Muscle layer of colon (tissue), 2 donors: ENCODE results near the gene CAPN7.
"Not testable (repeated sequence)": the region's sequence is repeated elsewhere in the genome, so short reads cannot be mapped to it uniquely, and the experiment has no call there.

ENCODE experiments used
- H3K27ac ChIP-seq: one replicate; pipeline ENCODE4 v1.7.0; 2013; ENCODE audit warnings: low read depth, mild to moderate bottlenecking, low read length, moderate library complexity
- H3K27me3 ChIP-seq, 2 donors: one replicate each; pipeline ENCODE4 v1.7.0; 2013; ENCODE audit warnings: low read length in 2 of 2, mild to moderate bottlenecking in 2 of 2; ENCODE audit not compliant: insufficient read depth in 2 of 2, control insufficient read depth in 1 of 2
- H3K36me3 ChIP-seq: one replicate; pipeline ENCODE4 v1.7.0; 2013; ENCODE audit warnings: mild to moderate bottlenecking, low read length; ENCODE audit not compliant: insufficient read depth
- H3K4me1 ChIP-seq: one replicate; pipeline ENCODE4 v1.7.0; 2013; ENCODE audit warnings: mild to moderate bottlenecking, low read length; ENCODE audit not compliant: insufficient read depth
- H3K4me3 ChIP-seq, 2 donors: one replicate each; pipeline ENCODE4 v1.7.0; 2013; ENCODE audit warnings: low read length in 2 of 2, low read depth in 1 of 2, mild to moderate bottlenecking in 1 of 2, moderate library complexity in 1 of 2
- H3K9ac ChIP-seq: one replicate; pipeline ENCODE4 v1.7.0; 2013; ENCODE audit warnings: low read length
- H3K9me3 ChIP-seq: one replicate; pipeline ENCODE4 v1.7.0; 2013; ENCODE audit warnings: mild to moderate bottlenecking, low read length
- donor health status: abdominal sarcoma.
- donor health status: Adenocarcinoma of cecum.

CAPN7 gene

GRCh38 chr3:15205934-15206661 lies at the start of gene CAPN7:
Gene CAPN7 (plus strand): TSS chr3:15206246. CDS start chr3:15206496, 250 bp downstream.
- peaks cover 17% of the 10 kb centered on the region for H3K4me1 ChIP-seq

GRCh38 chr3:15157441-15157840 lies 48.6 kb upstream of the CAPN7 start:
- H3K9me3 ChIP-seq = no peaks in the 10 kb centered on the region
- H3K4me1 ChIP-seq = no peaks in the 10 kb centered on the region
- H3K4me3 ChIP-seq = no peak overlapping the region
- H3K27me3 ChIP-seq = no peaks in the 10 kb centered on the region
- no peak overlapping the region for H3K27ac ChIP-seq
- H3K36me3 ChIP-seq = no peaks in the 10 kb centered on the region
- no peak overlapping the region for H3K9ac ChIP-seq

More at GRCh38 chr3:15205934-15206661, at the start of gene CAPN7:
- no peaks in the 10 kb centered on the region for H3K9me3 ChIP-seq
- peaks cover 10% of the 10 kb centered on the region for H3K36me3 ChIP-seq
- peak within 1 kb of the TSS; percentile 90 to 96 for H3K4me3 ChIP-seq
- H3K9ac ChIP-seq = peak within 1 kb of the TSS; percentile 99
- no peaks in the 10 kb centered on the region for H3K27me3 ChIP-seq
- H3K27ac ChIP-seq = peak within 1 kb of the TSS; percentile 96

GRCh38 chr3:15159501-15160136 lies 46.4 kb upstream of the CAPN7 start:
- H3K27me3 ChIP-seq = no peaks in the 10 kb centered on the region
- no peak overlapping the region for H3K4me3 ChIP-seq
- no peaks in the 10 kb centered on the region for H3K36me3 ChIP-seq
- no peak overlapping the region for H3K9ac ChIP-seq
- H3K27ac ChIP-seq = no peak overlapping the region
- no peaks in the 10 kb centered on the region for H3K4me1 ChIP-seq
- H3K9me3 ChIP-seq = no peaks in the 10 kb centered on the region

GRCh38 chr3:15160662-15161061 lies 45.4 kb upstream of the CAPN7 start:
- no peaks in the 10 kb centered on the region for H3K36me3 ChIP-seq
- no peak overlapping the region for H3K4me3 ChIP-seq
- no peak overlapping the region for H3K9ac ChIP-seq
- no peak overlapping the region for H3K27ac ChIP-seq
- H3K27me3 ChIP-seq = no peaks in the 10 kb centered on the region
- H3K9me3 ChIP-seq = no peaks in the 10 kb centered on the region
- H3K4me1 ChIP-seq = no peaks in the 10 kb centered on the region

- no peak overlapping the region for H3K9ac ChIP-seq
- no peaks in the 10 kb centered on the region for H3K36me3 ChIP-seq
- no peaks in the 10 kb centered on the region for H3K9me3 ChIP-seq
- no peak overlapping the region for H3K4me3 ChIP-seq
- no peaks in the 10 kb centered on the region for H3K4me1 ChIP-seq
- no peaks in the 10 kb centered on the region for H3K27me3 ChIP-seq
- no peak overlapping the region for H3K27ac ChIP-seq
Observed at GRCh38 chr3:15161133-15161532, 44.9 kb upstream of the CAPN7 start.

- not testable (repeated sequence) for H3K27ac ChIP-seq, H3K36me3 ChIP-seq, H3K4me1 ChIP-seq, H3K9me3 ChIP-seq, H3K27me3 ChIP-seq, H3K9ac ChIP-seq, H3K4me3 ChIP-seq
Observed at GRCh38 chr3:15163656-15164055, 42.4 kb upstream of the CAPN7 start.

GRCh38 chr3:15164340-15164739 lies 41.7 kb upstream of the CAPN7 start:
- no peaks in the 10 kb centered on the region for H3K27me3 ChIP-seq
- H3K36me3 ChIP-seq = no peaks in the 10 kb centered on the region
- no peaks in the 10 kb centered on the region for H3K4me1 ChIP-seq
- no peak overlapping the region for H3K27ac ChIP-seq
- no peaks in the 10 kb centered on the region for H3K9me3 ChIP-seq
- H3K9ac ChIP-seq = no peak overlapping the region
- no peak overlapping the region for H3K4me3 ChIP-seq

- no peaks in the 10 kb centered on the region for H3K36me3 ChIP-seq
- H3K4me3 ChIP-seq = no peak overlapping the region
- no peaks in the 10 kb centered on the region for H3K4me1 ChIP-seq
- no peak overlapping the region for H3K27ac ChIP-seq
- no peak overlapping the region for H3K9ac ChIP-seq
- no peaks in the 10 kb centered on the region for H3K9me3 ChIP-seq
- no peaks in the 10 kb centered on the region for H3K27me3 ChIP-seq
Observed at GRCh38 chr3:15165061-15165460, 41.0 kb upstream of the CAPN7 start.

GRCh38 chr3:15166391-15166790 lies 39.7 kb upstream of the CAPN7 start:
- H3K36me3 ChIP-seq, H3K9ac ChIP-seq, H3K4me1 ChIP-seq, H3K9me3 ChIP-seq, H3K27ac ChIP-seq, H3K4me3 ChIP-seq, H3K27me3 ChIP-seq: not testable (repeated sequence)

- H3K4me3 ChIP-seq = no peak overlapping the region
- no peaks in the 10 kb centered on the region for H3K27me3 ChIP-seq
- H3K36me3 ChIP-seq = no peaks in the 10 kb centered on the region
- H3K27ac ChIP-seq = no peak overlapping the region
- no peaks in the 10 kb centered on the region for H3K9me3 ChIP-seq
- no peak overlapping the region for H3K9ac ChIP-seq
- H3K4me1 ChIP-seq = no peaks in the 10 kb centered on the region
Observed at GRCh38 chr3:15171096-15171495, 35.0 kb upstream of the CAPN7 start.

- no peaks in the 10 kb centered on the region for H3K27me3 ChIP-seq
- H3K27ac ChIP-seq = no peak overlapping the region
- no peak overlapping the region for H3K9ac ChIP-seq
- no peaks in the 10 kb centered on the region for H3K9me3 ChIP-seq
- H3K4me3 ChIP-seq = no peak overlapping the region
- no peaks in the 10 kb centered on the region for H3K36me3 ChIP-seq
- no peaks in the 10 kb centered on the region for H3K4me1 ChIP-seq
Observed at GRCh38 chr3:15172806-15173205, 33.2 kb upstream of the CAPN7 start.

GRCh38 chr3:15174953-15175352 lies 31.1 kb upstream of the CAPN7 start:
- no peak overlapping the region for H3K27ac ChIP-seq
- no peak overlapping the region for H3K9ac ChIP-seq
- H3K4me3 ChIP-seq = no peak overlapping the region
- no peaks in the 10 kb centered on the region for H3K9me3 ChIP-seq
- H3K27me3 ChIP-seq = no peaks in the 10 kb centered on the region
- H3K4me1 ChIP-seq = no peaks in the 10 kb centered on the region
- no peaks in the 10 kb centered on the region for H3K36me3 ChIP-seq
